GM13977 (cell line): ENCODE measurements around the gene NCOA7.

Source experiments
- DNase-seq: peaks from one replicate; pipeline ENCODE4 v3.0.0; 2012; ENCODE audit warnings: low spot score
- CTCF ChIP-seq: IDR thresholded peaks from 2 replicates; pipeline ENCODE4 v1.5.1; 2012; ENCODE audit warnings: mild to moderate bottlenecking, control low read depth; ENCODE audit not compliant: insufficient read depth; ENCODE audit errors: extremely low read depth, missing control alignments
- in situ Hi-C: fragments of 300-500 bp; cut with MboI; formaldehyde crosslinking; loops from one replicate; pipeline ENCODE4 v1.12.0; 2022; ENCODE audit warnings: low sequenced_read_pairs, low pct_unique_long_range_greater_than_20kb, mixed read lengths, inconsistent platforms; ENCODE audit not compliant: unreplicated experiment

Gene NCOA7

GRCh38 chr6:125826695-125827463 lies 36.1 kb downstream of the NCOA7 start:
- TF ChIP-seq CTCF: no peak
- no peak for DNase-seq
- in situ Hi-C loops: no loop called here

- in situ Hi-C loops: no loop called here
- no peak for TF ChIP-seq CTCF
- no peak for DNase-seq
Observed at GRCh38 chr6:125827788-125828320, 37.1 kb downstream of the NCOA7 start.

GRCh38 chr6:125828476-125829039 lies 37.8 kb downstream of the NCOA7 start:
- in situ Hi-C loops: no loop called here
- no peak for DNase-seq
- no peak for TF ChIP-seq CTCF

- no peak for TF ChIP-seq CTCF
- in situ Hi-C loops: no loop called here
- DNase-seq: no peak
Observed at GRCh38 chr6:125829433-125829832, 38.7 kb downstream of the NCOA7 start.

- in situ Hi-C loops: no loop called here
Observed at GRCh38 chr6:125831659-125832058, 40.9 kb downstream of the NCOA7 start.

More at GRCh38 chr6:125831659-125832058, 40.9 kb downstream of the NCOA7 start:
- TF ChIP-seq CTCF: no peak
- no peak for DNase-seq
